CD14-positive monocyte (primary cell): Measurements from ENCODE around the gene RD3L. TPM values are rescaled to one million over a fixed set of nuclear protein-coding genes. Genes with fewer than 3 reads are reported as not detected.
A peak's percentile ranks its signal among the peaks of the same experiment; 100 is the strongest.

ENCODE experiments used
- DNase-seq, 3 donors: peaks; one replicate each; pipeline ENCODE4 v3.0.0-alpha.2; 2011 to 2022
- H2AFZ ChIP-seq: 2 replicates; pipeline ENCODE4 v1.6.0; 2012; ENCODE audit warnings: mild to moderate bottlenecking, low read depth, low read length, inconsistent platforms; ENCODE audit not compliant: insufficient read depth, poor library complexity, severe bottlenecking
- H3K27ac ChIP-seq, 2 donors: 1 replicate in 1 of 2; 2 replicates in 1 of 2; pipeline ENCODE4 v1.5.1; 2012 to 2013; ENCODE audit warnings: low read length in 2 of 2, control low read depth in 1 of 2, inconsistent platforms in 1 of 2, low read depth in 1 of 2, mild to moderate bottlenecking in 1 of 2
- H3K27me3 ChIP-seq, 2 donors: one replicate each; pipeline versions ENCODE4 v1.6.0 to v1.6.1; 2011 to 2013; ENCODE audit warnings: low read length in 2 of 2; ENCODE audit not compliant: control insufficient read depth in 2 of 2, insufficient read depth in 2 of 2
- H3K36me3 ChIP-seq, 2 donors: replicated peaks in 1 of 2; 1 replicate in 1 of 2; 2 replicates in 1 of 2; pipeline versions ENCODE4 v1.5.1 to v1.6.1; 2012 to 2013; ENCODE audit warnings: low read length in 2 of 2, control low read depth in 1 of 2, inconsistent platforms in 1 of 2, mild to moderate bottlenecking in 1 of 2; ENCODE audit not compliant: insufficient read depth in 2 of 2, control insufficient read depth in 1 of 2
- H3K4me1 ChIP-seq, 2 donors: 1 replicate in 1 of 2; 2 replicates in 1 of 2; pipeline versions ENCODE4 v1.5.1 to v1.6.1; 2012 to 2013; ENCODE audit warnings: low read length in 2 of 2, control low read depth in 1 of 2, inconsistent platforms in 1 of 2, mild to moderate bottlenecking in 1 of 2, moderate library complexity in 1 of 2; ENCODE audit not compliant: insufficient read depth in 2 of 2, control insufficient read depth in 1 of 2
- H3K4me2 ChIP-seq: replicated peaks from 2 replicates; pipeline ENCODE3; 2012; ENCODE audit warnings: low read length, moderate library complexity, mild to moderate bottlenecking; ENCODE audit not compliant: poor library complexity, severe bottlenecking; ENCODE audit errors: extremely low read depth
- H3K4me3 ChIP-seq, 3 experiments: fragments of 200-600 bp in 1 of 3; sonication (generic) in 1 of 3; replicated peaks in 1 of 3; 1 replicate in 2 of 3; 2 replicates in 1 of 3; pipeline ENCODE4 v1.5.1; 2011 to 2013; ENCODE audit warnings: low read length in 3 of 3, mild to moderate bottlenecking in 3 of 3, control low read depth in 2 of 3, low read depth in 2 of 3, inconsistent platforms in 1 of 3, moderate library complexity in 1 of 3
- H3K79me2 ChIP-seq: 2 replicates; pipeline ENCODE4 v1.6.0; 2012; ENCODE audit warnings: mild to moderate bottlenecking, control low read depth, inconsistent platforms, low read length, moderate library complexity; ENCODE audit not compliant: insufficient read depth
- H3K9ac ChIP-seq: 2 replicates; pipeline ENCODE4 v1.6.0; 2017; ENCODE audit warnings: low read length, mild to moderate bottlenecking; ENCODE audit not compliant: insufficient read depth, poor library complexity, severe bottlenecking
- H3K9me3 ChIP-seq, 2 donors: replicated peaks in 1 of 2; 1 replicate in 1 of 2; 2 replicates in 1 of 2; pipeline versions ENCODE4 v1.5.1 to v1.6.1; 2012 to 2013; ENCODE audit warnings: low read length in 2 of 2, control low read depth in 1 of 2; ENCODE audit not compliant: control insufficient read depth in 1 of 2, insufficient read depth in 1 of 2
- H4K20me1 ChIP-seq: 2 replicates; pipeline ENCODE4 v1.6.0; 2012; ENCODE audit warnings: mild to moderate bottlenecking, low read length, control low read depth, moderate library complexity; ENCODE audit not compliant: insufficient read depth
- H3K27ac Mint-ChIP-seq, 7 donors: one replicate each; pipeline ENCODE4 v1.8.0; 2020; ENCODE audit warnings: mild to moderate bottlenecking in 7 of 7, mixed read lengths in 7 of 7, moderate library complexity in 6 of 7, inconsistent platforms in 2 of 7
- H3K27me3 Mint-ChIP-seq, 3 donors: one replicate each; pipeline ENCODE4 v1.8.0; 2021 to 2022; ENCODE audit warnings: low read depth in 3 of 3, mild to moderate bottlenecking in 3 of 3, mixed read lengths in 3 of 3, moderate library complexity in 3 of 3, inconsistent platforms in 1 of 3
- H3K36me3 Mint-ChIP-seq, 2 donors: one replicate each; pipeline ENCODE4 v1.8.0; 2020; ENCODE audit warnings: mixed read lengths in 2 of 2, inconsistent platforms in 1 of 2, mild to moderate bottlenecking in 1 of 2
- H3K4me1 Mint-ChIP-seq: one replicate; pipeline ENCODE4 v1.8.0; 2020; ENCODE audit warnings: mild to moderate bottlenecking, mixed read lengths
- H3K4me3 Mint-ChIP-seq, 2 donors: one replicate each; pipeline ENCODE4 v1.8.0; 2020; ENCODE audit warnings: mild to moderate bottlenecking in 2 of 2, mixed read lengths in 2 of 2, moderate library complexity in 1 of 2
- H3K9me3 Mint-ChIP-seq, 7 donors: one replicate each; pipeline ENCODE4 v1.8.0; 2020 to 2022; ENCODE audit warnings: mixed read lengths in 7 of 7, mild to moderate bottlenecking in 6 of 7, moderate library complexity in 6 of 7, inconsistent platforms in 2 of 7
- CTCF ChIP-seq: fragments of 200-600 bp; IDR thresholded peaks from one replicate; pipeline ENCODE4 v1.8.0; 2022; ENCODE audit warnings: antibody characterized with exemption, mild to moderate bottlenecking
- WGBS: methylation state at CpG from one replicate; pipeline ENCODE4 v1.1.5; 2013; ENCODE audit warnings: missing lambda C conversion rate; ENCODE audit not compliant: insufficient coverage; 5-methylcytosine and 5-hydroxymethylcytosine counted together
- intact Hi-C, 2 donors: fragments of 100-400 bp; cut with micrococcal nuclease; formaldehyde crosslinking; loops; one replicate each; pipeline versions ENCODE4 v1.15.0 to v1.15.1; 2023
- polyA plus RNA-seq, 3 donors: library from polyadenylated mRNA; depleted of rRNA in 1 of 3; unstranded in 2 of 3; stranded (reverse) in 1 of 3; fragments of 300-500 nt in 2 of 3; fragments of >200 nt in 1 of 3; fragmentation: Illumina TruSeq in 2 of 3; gene quantifications; 1 replicate in 2 of 3; 2 replicates in 1 of 3; pipeline ENCODE4 v1.2.3, GENCODE V29; 2012 to 2021

The RD3L gene
- polyA plus RNA-seq, 3 donors, result not detected

GRCh38 chr14:103904493-103905107 lies 37.7 kb downstream of the RD3L start:
- Histone ChIP-seq H3K27me3 (no peaks in the 10 kb centered on the region), H3K9me3 (no peaks in the 10 kb centered on the region), H3K9ac (no peak overlapping the region), H4K20me1 (no peaks in the 10 kb centered on the region), H3K27ac (no peak overlapping the region), H3K4me3 (no peak overlapping the region), H3K4me1 (peaks cover 0 to 6% of the 10 kb centered on the region in 2 donors), H2AFZ (no peak overlapping the region), H3K36me3 (peaks cover 2 to 4% of the 10 kb centered on the region in 2 donors), H3K4me2 (no peak overlapping the region), H3K79me2 (no peaks in the 10 kb centered on the region)
- Mint-ChIP-seq H3K27me3 (peaks cover 3 to 6% (median 5%) of the 10 kb centered on the region in 3 donors), H3K4me1 (peaks cover 12% of the 10 kb centered on the region), H3K9me3 (peaks cover 0 to 2% (median 0%) of the 10 kb centered on the region in 7 donors), H3K36me3 (peaks cover 4 to 8% of the 10 kb centered on the region in 2 donors), H3K4me3 (no peak overlapping the region), H3K27ac (no peak overlapping the region)
- no CpG with 5 or more reads among the region's 2 CpGs for WGBS
- DNase-seq, result no peak
- TF ChIP-seq CTCF, result no peak
- intact Hi-C loops, result loop anchor here (5.0 kb wide), 2 partner anchors 73 to 78 kb away; no protein-coding TSS in a partner anchor

GRCh38 chr14:103899833-103900232 lies 42.5 kb downstream of the RD3L start:
- Histone ChIP-seq H3K9ac (no peak overlapping the region), H2AFZ (no peak overlapping the region), H3K27me3 (no peaks in the 10 kb centered on the region), H3K4me2 (no peak overlapping the region), H3K9me3 (peaks cover 5 to 11% of the 10 kb centered on the region in 2 donors), H3K27ac (no peak overlapping the region), H3K4me3 (no peak overlapping the region), H3K4me1 (no peaks in the 10 kb centered on the region), H3K36me3 (no peaks in the 10 kb centered on the region), H4K20me1 (no peaks in the 10 kb centered on the region), H3K79me2 (no peaks in the 10 kb centered on the region)
- Mint-ChIP-seq H3K9me3 (peaks cover 2 to 8% (median 4%) of the 10 kb centered on the region in 7 donors), H3K4me1 (peaks cover 5% of the 10 kb centered on the region), H3K36me3 (no peaks in the 10 kb centered on the region), H3K27ac (peak overlapping the region in 1 of 7 donors; percentile 64), H3K4me3 (no peak overlapping the region), H3K27me3 (peaks cover 2 to 6% (median 4%) of the 10 kb centered on the region in 3 donors)
- intact Hi-C loops, result loop anchor here (5.0 kb wide), 2 partner anchors 77 to 82 kb away; no protein-coding TSS in a partner anchor
- no peak for TF ChIP-seq CTCF
- no peak for DNase-seq
- 94% methylated on average over 14 of the region's 14 CpGs for WGBS
